ENCODE results near the gene MME.

DNA sequence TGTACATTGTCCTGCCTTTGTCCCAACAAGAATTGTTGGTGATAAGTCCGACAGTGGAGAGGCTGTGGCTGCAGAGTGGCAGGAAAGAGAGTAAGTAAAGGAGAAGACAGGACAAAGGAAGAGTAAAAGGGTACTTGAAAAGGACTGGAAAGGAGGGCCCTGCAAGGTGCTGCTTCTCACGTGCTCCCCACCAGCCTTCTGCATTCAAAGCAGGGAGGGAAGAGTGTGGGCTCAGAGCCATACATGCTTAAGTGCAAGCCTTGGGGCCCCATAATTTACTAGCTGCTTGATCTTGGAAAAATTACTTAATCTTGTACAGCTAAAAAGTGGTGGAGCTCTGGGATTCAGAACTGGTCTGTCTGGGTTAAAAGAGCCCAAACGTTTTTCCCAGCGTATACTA, 29.9 kb downstream of the MME start:
- TF ChIP-seq, protein P1, sequence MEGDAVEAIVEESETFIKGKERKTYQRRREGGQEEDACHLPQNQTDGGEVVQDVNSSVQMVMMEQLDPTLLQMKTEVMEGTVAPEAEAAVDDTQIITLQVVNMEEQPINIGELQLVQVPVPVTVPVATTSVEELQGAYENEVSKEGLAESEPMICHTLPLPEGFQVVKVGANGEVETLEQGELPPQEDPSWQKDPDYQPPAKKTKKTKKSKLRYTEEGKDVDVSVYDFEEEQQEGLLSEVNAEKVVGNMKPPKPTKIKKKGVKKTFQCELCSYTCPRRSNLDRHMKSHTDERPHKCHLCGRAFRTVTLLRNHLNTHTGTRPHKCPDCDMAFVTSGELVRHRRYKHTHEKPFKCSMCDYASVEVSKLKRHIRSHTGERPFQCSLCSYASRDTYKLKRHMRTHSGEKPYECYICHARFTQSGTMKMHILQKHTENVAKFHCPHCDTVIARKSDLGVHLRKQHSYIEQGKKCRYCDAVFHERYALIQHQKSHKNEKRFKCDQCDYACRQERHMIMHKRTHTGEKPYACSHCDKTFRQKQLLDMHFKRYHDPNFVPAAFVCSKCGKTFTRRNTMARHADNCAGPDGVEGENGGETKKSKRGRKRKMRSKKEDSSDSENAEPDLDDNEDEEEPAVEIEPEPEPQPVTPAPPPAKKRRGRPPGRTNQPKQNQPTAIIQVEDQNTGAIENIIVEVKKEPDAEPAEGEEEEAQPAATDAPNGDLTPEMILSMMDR (IDR thresholded peaks at IDR 0.05) = no peak
- no peak for TF ChIP-seq POLR2A (IDR thresholded peaks at IDR 0.05)
